ENCODE data around the gene MSTN.

MSTN gene

GRCh38 chr2:190062601-190063000, at the start of gene MSTN:
Gene MSTN, minus strand, starts transcription at chr2:190062729. Its CDS starts 133 bp downstream, at chr2:190062596.
- no peak for DNase-seq

GRCh38 chr2:190111166-190111565, 48.6 kb upstream of the MSTN start:
- DNase-seq = no peak

- DNase-seq = no peak
Observed at GRCh38 chr2:190110699-190111098, 48.2 kb upstream of the MSTN start.

- DNase-seq = no peak
Observed at GRCh38 chr2:190110131-190110530, 47.6 kb upstream of the MSTN start.

GRCh38 chr2:190107409-190107808, 44.9 kb upstream of the MSTN start:
- no peak for DNase-seq

- no peak for DNase-seq
Observed at GRCh38 chr2:190106783-190107182, 44.3 kb upstream of the MSTN start.

- no peak for DNase-seq
Observed at GRCh38 chr2:190105554-190105953, 43.0 kb upstream of the MSTN start.

GRCh38 chr2:190103144-190103543, 40.6 kb upstream of the MSTN start:
- DNase-seq = peak; percentile 25 to 82

- DNase-seq = no peak
Observed at GRCh38 chr2:190099890-190100697, 37.6 kb upstream of the MSTN start.

GRCh38 chr2:190098851-190099250, 36.3 kb upstream of the MSTN start:
- DNase-seq = no peak

GRCh38 chr2:190097115-190097514, 34.6 kb upstream of the MSTN start:
- no peak for DNase-seq

GRCh38 chr2:190094316-190094871, 31.9 kb upstream of the MSTN start:
- DNase-seq = no peak

- peak; percentile 80 to 98 for DNase-seq
Observed at GRCh38 chr2:190093793-190094192, 31.3 kb upstream of the MSTN start.

- no peak for DNase-seq
Observed at GRCh38 chr2:190090148-190090547, 27.6 kb upstream of the MSTN start.

GRCh38 chr2:190088917-190089316, 26.4 kb upstream of the MSTN start:
- peak; percentile 67 to 91 for DNase-seq

GRCh38 chr2:190084704-190085103, 22.2 kb upstream of the MSTN start:
- DNase-seq = no peak

GRCh38 chr2:190082118-190082517, 19.6 kb upstream of the MSTN start:
- DNase-seq = no peak

- no peak for DNase-seq
Observed at GRCh38 chr2:190080527-190081049, 18.1 kb upstream of the MSTN start.

- DNase-seq = no peak
Observed at GRCh38 chr2:190079160-190079559, 16.6 kb upstream of the MSTN start.

- DNase-seq = no peak
Observed at GRCh38 chr2:190075623-190076022, 13.1 kb upstream of the MSTN start.

GRCh38 chr2:190069936-190070696, 7.6 kb upstream of the MSTN start:
- peak; percentile 48 to 90 for DNase-seq

GRCh38 chr2:190068764-190069163, 6.2 kb upstream of the MSTN start:
- DNase-seq = no peak

- no peak for DNase-seq
Observed at GRCh38 chr2:190065839-190066238, 3.3 kb upstream of the MSTN start.

- no peak for DNase-seq
Observed at GRCh38 chr2:190063624-190064023, 1.1 kb upstream of the MSTN start.
